Measurements from ENCODE around the gene OR5AL1. TPM values are rescaled to one million over a fixed set of nuclear protein-coding genes. Genes with fewer than 3 reads are reported as not detected.

Gene OR5AL1
- not detected in 2 replicates for total RNA-seq

GRCh38 chr11:56412396-56412795 is at the start of gene OR5AL1:
Gene OR5AL1 (plus strand): TSS chr11:56412696.

GRCh38 chr11:56375324-56375723 is 37.2 kb upstream of the OR5AL1 start, which contains the start of gene OR8U1:
Gene OR8U1 (plus strand): TSS chr11:56375624. CDS start chr11:56375624, 0 bp downstream.

Other genes starting within 250 kb of the OR5AL1 start
- not detected in 2 replicates for gene OR5J2, start 236.1 kb upstream of the OR5AL1 start, total RNA-seq
- not detected in 2 replicates for gene OR5T2, start 178.4 kb upstream of the OR5AL1 start, total RNA-seq
- gene OR5T3, start 160.4 kb upstream of the OR5AL1 start, total RNA-seq, result not detected in 2 replicates
- not detected in 2 replicates for gene OR5T1, start 138.5 kb upstream of the OR5AL1 start, total RNA-seq
- not detected in 2 replicates for gene OR8H1, start 120.4 kb upstream of the OR5AL1 start, total RNA-seq
- gene OR8K3, start 97.6 kb upstream of the OR5AL1 start, total RNA-seq, result not detected in 2 replicates
- gene OR8K1, start 66.7 kb upstream of the OR5AL1 start, total RNA-seq, result not detected in 2 replicates
- gene OR8J1, start 58.4 kb upstream of the OR5AL1 start, total RNA-seq, result not detected in 2 replicates
- gene OR8U1, start 37.1 kb upstream of the OR5AL1 start, total RNA-seq, result not detected in 2 replicates
- gene OR5M3, start 60.7 kb downstream of the OR5AL1 start, total RNA-seq, result not detected in 2 replicates
- gene OR5M8, start 78.7 kb downstream of the OR5AL1 start, total RNA-seq, result not detected in 2 replicates
- gene OR5M11, start 130.6 kb downstream of the OR5AL1 start, total RNA-seq, result not detected in 2 replicates
- gene OR5M10, start 165.0 kb downstream of the OR5AL1 start, total RNA-seq, result not detected in 2 replicates
- gene OR5M1, start 202.2 kb downstream of the OR5AL1 start, total RNA-seq, result not detected in 2 replicates
- gene OR5AP2, start 229.7 kb downstream of the OR5AL1 start, total RNA-seq, result not detected in 2 replicates